Measurements from ENCODE around the gene CYSRT1. TPM values are rescaled to one million over a fixed set of nuclear protein-coding genes. Genes with fewer than 3 reads are reported as not detected.

Gene CYSRT1, protein sequence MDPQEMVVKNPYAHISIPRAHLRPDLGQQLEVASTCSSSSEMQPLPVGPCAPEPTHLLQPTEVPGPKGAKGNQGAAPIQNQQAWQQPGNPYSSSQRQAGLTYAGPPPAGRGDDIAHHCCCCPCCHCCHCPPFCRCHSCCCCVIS
- total RNA-seq: 2.1 and 3.8 TPM in 2 replicates

DNA sequence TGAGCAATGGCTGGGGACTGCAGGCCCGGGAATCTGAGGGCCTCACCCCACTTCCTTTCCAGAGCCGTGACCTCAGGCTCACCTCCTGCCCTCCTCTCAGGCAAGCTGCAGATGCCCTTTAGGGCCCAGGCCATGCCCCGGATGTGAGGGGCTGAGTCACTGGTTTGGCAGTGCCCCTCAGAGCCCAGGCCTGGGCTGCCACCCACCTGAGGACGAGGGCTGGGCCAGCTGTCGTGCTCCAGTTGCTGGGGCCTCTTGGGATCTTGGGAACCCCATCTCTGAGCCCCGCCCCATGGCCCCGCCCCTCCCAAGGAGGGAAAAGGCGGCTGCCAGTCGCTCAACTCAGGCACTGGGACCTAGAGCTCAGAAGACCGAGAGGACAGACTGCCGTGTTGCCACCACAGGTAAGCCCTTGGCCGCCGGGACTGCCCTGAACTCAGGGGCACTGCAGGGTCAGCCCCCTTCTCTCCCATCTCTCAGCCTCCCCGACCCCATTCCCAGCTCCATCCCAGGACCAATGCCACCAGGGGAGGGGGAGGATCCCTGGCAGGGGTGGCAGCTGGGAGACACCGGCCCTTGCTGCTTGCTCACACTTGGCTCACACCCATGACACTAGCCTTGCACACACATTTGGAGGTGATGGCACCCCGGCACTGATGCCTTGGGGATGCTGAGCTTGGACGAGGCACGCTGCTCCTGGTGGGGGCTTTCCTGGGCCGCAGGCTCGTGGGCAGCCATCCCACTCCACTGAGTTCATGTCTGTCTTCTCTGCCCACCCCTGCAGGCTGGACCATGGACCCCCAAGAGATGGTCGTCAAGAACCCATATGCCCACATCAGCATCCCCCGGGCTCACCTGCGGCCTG, at the start of gene CYSRT1:
TSS of gene CYSRT1 (plus strand) at position 345 of the 865 bp plus-strand sequence. CDS start at position 793, 448 bp downstream.
- Histone ChIP-seq H3K4me3 (ENCODE audit: low read depth, low read length) (peak within 1 kb of the TSS; percentile 83), H3K27me3 (ENCODE audit: control insufficient read depth, insufficient read depth, low read length) (peaks cover 19% of the 10 kb centered on the region), H3K36me3 (ENCODE audit: control insufficient read depth, insufficient read depth, low read length) (no peaks in the 10 kb centered on the region)
- TF ChIP-seq, protein P1, sequence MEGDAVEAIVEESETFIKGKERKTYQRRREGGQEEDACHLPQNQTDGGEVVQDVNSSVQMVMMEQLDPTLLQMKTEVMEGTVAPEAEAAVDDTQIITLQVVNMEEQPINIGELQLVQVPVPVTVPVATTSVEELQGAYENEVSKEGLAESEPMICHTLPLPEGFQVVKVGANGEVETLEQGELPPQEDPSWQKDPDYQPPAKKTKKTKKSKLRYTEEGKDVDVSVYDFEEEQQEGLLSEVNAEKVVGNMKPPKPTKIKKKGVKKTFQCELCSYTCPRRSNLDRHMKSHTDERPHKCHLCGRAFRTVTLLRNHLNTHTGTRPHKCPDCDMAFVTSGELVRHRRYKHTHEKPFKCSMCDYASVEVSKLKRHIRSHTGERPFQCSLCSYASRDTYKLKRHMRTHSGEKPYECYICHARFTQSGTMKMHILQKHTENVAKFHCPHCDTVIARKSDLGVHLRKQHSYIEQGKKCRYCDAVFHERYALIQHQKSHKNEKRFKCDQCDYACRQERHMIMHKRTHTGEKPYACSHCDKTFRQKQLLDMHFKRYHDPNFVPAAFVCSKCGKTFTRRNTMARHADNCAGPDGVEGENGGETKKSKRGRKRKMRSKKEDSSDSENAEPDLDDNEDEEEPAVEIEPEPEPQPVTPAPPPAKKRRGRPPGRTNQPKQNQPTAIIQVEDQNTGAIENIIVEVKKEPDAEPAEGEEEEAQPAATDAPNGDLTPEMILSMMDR (IDR thresholded peaks at IDR 0.05; ENCODE audit: insufficient read depth, low read length, poor library complexity, severe bottlenecking): no peak
- no peak for DNase-seq (ENCODE audit: low read depth)

DNA sequence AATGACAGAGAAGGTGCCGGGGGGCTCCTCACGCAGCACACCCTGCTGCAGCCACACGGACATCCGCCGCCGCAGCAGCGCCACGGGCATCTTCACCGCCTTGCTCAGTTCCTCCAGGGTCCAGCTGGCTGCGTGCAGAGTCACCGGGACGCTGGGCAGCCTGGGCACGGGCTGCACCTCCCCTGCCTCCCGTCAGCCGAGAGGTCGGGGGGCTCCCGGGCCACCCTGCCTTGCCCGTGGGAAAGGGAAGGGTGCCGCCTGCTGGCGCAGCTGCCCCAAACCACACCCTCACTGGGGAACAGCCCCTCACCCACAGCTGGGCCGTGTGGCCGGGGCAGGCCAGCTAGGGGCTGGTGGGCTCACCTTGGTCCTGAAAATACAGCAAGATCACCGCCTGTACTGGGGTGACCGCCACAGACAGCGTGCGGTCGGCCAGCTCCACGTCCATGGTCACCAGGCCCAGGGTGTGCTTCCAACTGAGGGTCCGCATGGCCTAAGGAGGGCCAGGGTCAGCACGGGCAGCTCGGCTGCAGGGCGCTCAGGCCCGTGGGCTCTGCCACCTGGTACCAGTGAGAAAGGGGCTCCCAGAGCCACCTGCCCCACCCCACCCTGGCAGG, 49.5 kb upstream of the CYSRT1 start:
- Histone ChIP-seq H3K4me3 (ENCODE audit: low read depth, low read length) (no peak overlapping the region), H3K27me3 (ENCODE audit: control insufficient read depth, insufficient read depth, low read length) (peaks cover 48% of the 10 kb centered on the region), H3K36me3 (ENCODE audit: control insufficient read depth, insufficient read depth, low read length) (no peaks in the 10 kb centered on the region)
- DNase-seq (ENCODE audit: low read depth): no peak
- TF ChIP-seq, protein P1 (IDR thresholded peaks at IDR 0.05; ENCODE audit: insufficient read depth, low read length, poor library complexity, severe bottlenecking): peak; percentile 37

DNA sequence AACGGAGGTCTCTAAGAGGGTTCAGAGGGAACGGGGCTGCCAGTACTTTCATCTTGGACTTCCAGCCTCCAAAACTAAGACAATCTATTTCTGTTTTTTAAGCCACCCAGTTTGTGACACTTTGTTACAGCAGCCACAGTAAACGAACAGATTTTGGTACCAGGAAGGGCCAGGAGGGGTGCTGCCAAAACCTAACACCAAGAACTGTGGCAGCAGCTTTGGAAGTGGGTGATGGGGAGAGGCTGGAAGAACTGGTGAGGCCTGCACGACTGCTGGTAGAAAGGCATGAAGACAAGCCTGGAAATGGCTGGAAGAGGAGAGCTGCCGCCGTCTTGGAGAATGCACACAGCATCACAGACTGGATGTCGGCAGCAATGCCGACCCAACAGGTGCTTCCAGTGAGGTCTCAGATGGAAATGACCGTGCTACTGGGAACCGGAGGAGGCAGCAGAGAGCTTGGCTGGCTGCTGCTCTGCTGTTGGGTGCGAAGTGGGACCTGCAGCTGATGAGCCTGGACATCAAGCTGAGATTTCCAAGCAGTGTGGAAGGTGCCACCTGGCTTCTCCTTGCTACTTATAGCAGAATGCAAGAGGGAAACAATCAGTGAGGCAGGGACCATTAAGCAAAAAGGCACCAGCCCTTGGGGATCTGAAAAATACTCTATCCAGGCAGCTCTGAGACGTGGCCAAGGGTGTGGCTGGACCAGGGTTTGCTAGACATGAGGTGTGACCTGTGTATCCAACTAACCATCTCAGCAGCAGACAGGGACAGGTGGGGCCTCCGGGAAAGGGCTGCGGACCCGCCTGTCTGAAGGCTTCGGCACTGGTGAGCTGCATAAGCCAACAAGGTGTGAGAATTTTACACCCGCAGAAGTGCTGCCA, 48.4 kb upstream of the CYSRT1 start:
- Histone ChIP-seq H3K4me3 (ENCODE audit: low read depth, low read length) (no peak overlapping the region), H3K27me3 (ENCODE audit: control insufficient read depth, insufficient read depth, low read length) (peaks cover 37% of the 10 kb centered on the region), H3K36me3 (ENCODE audit: control insufficient read depth, insufficient read depth, low read length) (no peaks in the 10 kb centered on the region)
- no peak for DNase-seq (ENCODE audit: low read depth)
- TF ChIP-seq, protein P1 (IDR thresholded peaks at IDR 0.05; ENCODE audit: insufficient read depth, low read length, poor library complexity, severe bottlenecking): peak; percentile 74

DNA sequence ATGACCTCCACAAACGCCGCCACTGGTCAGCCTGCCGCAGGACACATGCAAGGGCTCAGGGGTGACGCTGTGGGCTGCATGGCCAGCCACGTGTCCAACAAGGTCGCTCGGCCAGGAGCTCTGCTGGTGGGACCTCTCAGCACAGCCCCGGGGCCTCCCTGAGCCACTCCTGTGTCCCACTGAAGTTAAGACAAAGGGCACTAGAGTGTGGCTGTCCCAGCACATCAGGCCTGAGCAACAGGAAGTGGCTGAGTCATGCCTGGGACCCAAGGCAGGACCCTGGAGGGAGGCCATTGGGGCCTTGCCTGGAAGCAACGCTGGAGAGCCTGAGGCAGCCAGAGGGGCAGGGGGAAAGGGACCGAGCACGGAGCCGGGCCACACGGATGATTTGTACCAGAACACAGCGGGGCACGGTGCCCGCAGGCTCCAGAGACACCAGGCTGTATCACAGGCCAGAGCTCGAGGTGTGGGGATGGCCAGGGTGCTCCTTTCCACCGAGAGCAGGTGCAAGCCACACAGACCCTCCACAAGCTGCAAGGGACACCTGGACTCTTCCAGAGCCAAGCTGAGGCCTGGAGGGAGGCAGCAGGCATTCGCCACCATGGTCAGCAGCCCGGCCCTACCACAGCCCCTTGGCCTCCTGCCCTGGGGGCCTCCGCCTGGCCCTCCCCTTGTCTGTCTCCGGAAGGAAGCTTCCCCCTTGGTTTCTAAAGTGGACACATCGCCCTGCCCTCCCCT, 46.6 kb upstream of the CYSRT1 start:
- TF ChIP-seq, protein P1 (IDR thresholded peaks at IDR 0.05; ENCODE audit: insufficient read depth, low read length, poor library complexity, severe bottlenecking): no peak
- no peaks in the 10 kb centered on the region for H3K36me3 ChIP-seq (ENCODE audit: control insufficient read depth, insufficient read depth, low read length)
- no peak overlapping the region for H3K4me3 ChIP-seq (ENCODE audit: low read depth, low read length)
- DNase-seq (ENCODE audit: low read depth): no peak
- peaks cover 24% of the 10 kb centered on the region for H3K27me3 ChIP-seq (ENCODE audit: control insufficient read depth, insufficient read depth, low read length)

Data from kidney epithelial cell (primary cell).